Colonic mucosa (tissue), 4 donors: ENCODE measurements around the gene TMEM114. TPM values are rescaled to one million over a fixed set of nuclear protein-coding genes. Genes with fewer than 3 reads are reported as not detected.

Experiments used
- DNase-seq: peaks from one replicate; pipeline ENCODE4 v3.0.0-alpha.2; 2020
- H3K27ac ChIP-seq: fragments of 200-600 bp; one replicate; pipeline ENCODE4 v1.8.0; 2021
- H3K27me3 ChIP-seq: fragments of 200-600 bp; one replicate; pipeline ENCODE4 v1.8.0; 2021
- H3K36me3 ChIP-seq: fragments of 200-600 bp; one replicate; pipeline ENCODE4 v1.8.0; 2021
- H3K4me1 ChIP-seq: fragments of 200-600 bp; one replicate; pipeline ENCODE4 v1.8.0; 2021; ENCODE audit warnings: mild to moderate bottlenecking
- H3K4me3 ChIP-seq: fragments of 200-600 bp; one replicate; pipeline ENCODE4 v1.8.0; 2021
- H3K9ac ChIP-seq, 2 donors: one replicate each; pipeline ENCODE4 v1.7.0; 2013; ENCODE audit warnings: control low read depth in 2 of 2, low read depth in 2 of 2, low read length in 2 of 2
- H3K9me3 ChIP-seq: fragments of 200-600 bp; one replicate; pipeline ENCODE4 v1.8.0; 2021
- intact Hi-C: fragments of 100-400 bp; cut with DNase I; formaldehyde crosslinking; loops from one replicate; pipeline ENCODE4 v1.14.1; 2022
- total RNA-seq, 2 donors: library from RNA; stranded (reverse); fragmentation: NEBNext Ultra II Directional in 1 of 2; extraction: Animal tissue kit (Norgen Biotek cat#: 25700) in 1 of 2; gene quantifications; one replicate each; pipeline ENCODE4 v1.2.1, GENCODE V29; 2021
- TF ChIP-seq, protein P1 (sequence below): fragments of 200-600 bp; IDR thresholded peaks from one replicate; pipeline ENCODE4 v1.8.0; 2022; ENCODE audit warnings: antibody characterized with exemption, mild to moderate bottlenecking
- donor health status: healthy.
- donor health status: DM: no; HTN: no; CAD: no.
- donor health status: DM: no; HTN: no; CAD: no.

TMEM114 gene
- total RNA-seq, 2 donors from 2014 or later: not detected

DNA sequence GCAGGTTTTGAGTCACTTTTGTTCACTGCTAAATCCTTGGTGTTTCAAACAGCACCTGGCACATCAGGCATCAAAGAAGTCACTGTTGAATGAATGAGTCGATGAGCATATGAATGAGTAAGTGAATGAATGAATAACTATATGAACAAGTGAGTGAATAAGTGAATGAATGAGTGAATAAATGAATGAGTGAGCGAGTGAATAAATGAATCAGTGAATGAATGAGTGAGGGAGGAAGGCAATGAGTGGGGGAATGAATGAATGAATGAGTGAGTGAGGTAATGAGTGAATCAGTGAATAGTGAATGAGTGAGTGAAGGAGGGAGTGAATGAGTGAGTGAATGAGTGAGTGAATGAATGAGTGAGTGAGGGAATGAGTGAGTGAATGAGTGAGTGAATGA lies 28.8 kb downstream of the TMEM114 start:
- Histone ChIP-seq H3K27me3 (no peaks in the 10 kb centered on the region), H3K4me3 (no peak overlapping the region), H3K9ac (no peak overlapping the region), H3K9me3 (no peaks in the 10 kb centered on the region), H3K36me3 (no peaks in the 10 kb centered on the region), H3K27ac (no peak overlapping the region), H3K4me1 (no peaks in the 10 kb centered on the region)
- intact Hi-C loops: no loop called here
- DNase-seq: no peak
- TF ChIP-seq, protein P1, sequence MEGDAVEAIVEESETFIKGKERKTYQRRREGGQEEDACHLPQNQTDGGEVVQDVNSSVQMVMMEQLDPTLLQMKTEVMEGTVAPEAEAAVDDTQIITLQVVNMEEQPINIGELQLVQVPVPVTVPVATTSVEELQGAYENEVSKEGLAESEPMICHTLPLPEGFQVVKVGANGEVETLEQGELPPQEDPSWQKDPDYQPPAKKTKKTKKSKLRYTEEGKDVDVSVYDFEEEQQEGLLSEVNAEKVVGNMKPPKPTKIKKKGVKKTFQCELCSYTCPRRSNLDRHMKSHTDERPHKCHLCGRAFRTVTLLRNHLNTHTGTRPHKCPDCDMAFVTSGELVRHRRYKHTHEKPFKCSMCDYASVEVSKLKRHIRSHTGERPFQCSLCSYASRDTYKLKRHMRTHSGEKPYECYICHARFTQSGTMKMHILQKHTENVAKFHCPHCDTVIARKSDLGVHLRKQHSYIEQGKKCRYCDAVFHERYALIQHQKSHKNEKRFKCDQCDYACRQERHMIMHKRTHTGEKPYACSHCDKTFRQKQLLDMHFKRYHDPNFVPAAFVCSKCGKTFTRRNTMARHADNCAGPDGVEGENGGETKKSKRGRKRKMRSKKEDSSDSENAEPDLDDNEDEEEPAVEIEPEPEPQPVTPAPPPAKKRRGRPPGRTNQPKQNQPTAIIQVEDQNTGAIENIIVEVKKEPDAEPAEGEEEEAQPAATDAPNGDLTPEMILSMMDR: no peak

DNA sequence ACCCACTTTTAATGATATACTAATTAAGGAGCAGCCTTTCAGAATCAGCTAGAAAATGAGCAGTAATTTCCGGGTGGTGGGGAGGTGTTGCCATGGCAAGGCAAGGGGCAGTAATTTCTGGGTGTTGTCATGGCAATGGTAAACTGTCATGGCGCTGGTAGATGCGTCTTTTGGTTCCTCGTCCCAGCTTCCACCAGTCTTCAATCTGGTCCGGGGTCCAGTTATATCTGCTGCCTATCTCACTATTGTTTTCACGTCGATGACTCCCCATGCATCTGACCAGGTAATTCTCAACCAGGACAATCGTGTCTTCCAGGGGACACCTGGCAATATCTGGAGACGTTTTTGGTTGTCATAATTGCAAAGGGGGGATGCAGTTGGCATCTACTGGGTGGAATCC lies 34.9 kb downstream of the TMEM114 start:
- intact Hi-C loops: loop anchor here (10.0 kb wide), 1 partner anchor 311 kb away; no protein-coding TSS in a partner anchor
- Histone ChIP-seq H3K4me3 (no peak overlapping the region), H3K27ac (no peak overlapping the region), H3K27me3 (no peaks in the 10 kb centered on the region), H3K9me3 (no peaks in the 10 kb centered on the region), H3K9ac (no peak overlapping the region), H3K36me3 (no peaks in the 10 kb centered on the region), H3K4me1 (no peaks in the 10 kb centered on the region)
- no peak for DNase-seq
- TF ChIP-seq, protein P1: no peak

DNA sequence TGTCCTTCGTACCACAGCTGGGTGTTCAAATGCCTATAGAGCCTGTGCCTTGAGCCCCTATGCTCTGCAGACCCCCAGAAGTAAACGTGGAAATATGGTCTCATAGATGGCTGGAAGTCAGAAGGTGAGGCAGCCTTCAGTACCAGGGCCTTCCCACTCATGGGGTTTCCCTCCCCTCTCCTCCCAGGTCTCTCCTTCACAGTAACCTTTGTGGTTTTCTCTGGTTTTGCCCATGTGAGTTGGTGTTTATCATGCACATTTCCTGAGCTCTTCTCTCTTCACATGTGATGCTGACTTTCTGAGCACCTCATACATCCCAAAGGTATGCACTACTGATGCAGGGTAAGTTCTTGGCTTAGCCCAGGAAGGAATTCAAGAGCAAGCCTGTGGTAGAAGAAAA lies 35.4 kb downstream of the TMEM114 start:
- Histone ChIP-seq H3K4me3 (no peak overlapping the region), H3K9me3 (no peaks in the 10 kb centered on the region), H3K9ac (no peak overlapping the region), H3K36me3 (no peaks in the 10 kb centered on the region), H3K4me1 (no peaks in the 10 kb centered on the region), H3K27ac (no peak overlapping the region), H3K27me3 (no peaks in the 10 kb centered on the region)
- intact Hi-C loops: loop anchor here (10.0 kb wide), 1 partner anchor 310 kb away; no protein-coding TSS in a partner anchor
- TF ChIP-seq, protein P1: no peak
- DNase-seq: no peak

DNA sequence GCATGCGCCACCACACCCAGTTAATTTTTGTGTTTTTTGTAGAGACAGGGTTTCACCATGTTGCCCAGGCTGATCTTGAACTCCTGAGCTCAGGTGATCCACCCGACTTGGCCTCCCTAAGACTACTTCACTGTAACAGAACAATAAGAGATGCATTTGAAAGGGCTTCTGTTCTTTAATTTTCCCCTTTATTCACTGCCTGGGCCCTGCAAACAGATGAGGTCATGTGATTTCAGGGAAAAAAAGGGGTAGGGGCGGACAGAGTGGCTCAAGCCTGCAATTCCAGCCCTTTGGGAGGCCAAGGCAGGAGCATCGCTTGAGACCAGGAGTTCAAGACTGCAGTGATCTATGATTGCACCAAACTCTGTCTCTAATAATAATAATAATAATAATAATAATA lies 36.3 kb downstream of the TMEM114 start:
- no peak overlapping the region for H3K9ac ChIP-seq

DNA sequence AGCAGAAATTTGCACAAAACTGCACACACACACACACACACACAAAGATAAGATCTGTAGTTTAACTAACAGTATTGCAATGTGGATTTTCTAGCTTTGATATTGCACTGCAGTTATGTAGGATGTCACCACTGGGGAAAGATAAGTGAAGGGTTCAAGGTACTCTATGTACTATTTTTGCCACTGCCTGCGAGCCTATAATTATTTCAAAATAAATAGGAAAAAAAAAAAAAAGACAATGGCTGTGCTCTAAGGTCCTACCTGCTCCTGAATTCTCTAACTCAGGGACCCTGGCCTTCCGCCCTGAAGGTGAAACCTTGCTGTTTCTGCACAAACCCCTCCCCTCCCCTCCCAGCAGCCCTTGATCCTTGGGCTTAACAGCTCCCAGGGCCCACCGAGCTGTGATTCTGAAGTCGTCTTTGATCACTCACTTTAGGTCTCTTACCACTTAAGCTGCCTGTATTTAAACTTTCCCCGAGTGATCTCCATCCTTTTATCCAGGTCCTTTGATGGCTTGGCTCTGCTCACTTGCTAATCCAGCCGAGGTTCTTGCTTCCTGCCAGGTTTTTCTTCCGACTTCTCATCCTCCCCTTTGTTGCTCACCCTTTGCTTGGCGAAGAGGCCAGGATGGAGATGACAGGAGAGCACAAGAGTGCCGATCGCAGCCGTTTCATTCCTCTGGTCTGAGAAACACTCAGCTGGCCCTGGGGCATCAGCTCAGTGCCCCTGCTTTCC lies 37.7 kb downstream of the TMEM114 start:
- Histone ChIP-seq H3K4me3 (no peak overlapping the region), H3K36me3 (no peaks in the 10 kb centered on the region), H3K9me3 (no peaks in the 10 kb centered on the region), H3K27me3 (no peaks in the 10 kb centered on the region), H3K9ac (no peak overlapping the region), H3K4me1 (no peaks in the 10 kb centered on the region), H3K27ac (no peak overlapping the region)
- DNase-seq: no peak
- intact Hi-C loops: loop anchor here (10.0 kb wide), 1 partner anchor 308 kb away; no protein-coding TSS in a partner anchor
- TF ChIP-seq, protein P1: no peak

More for the DNA sequence above, 36.3 kb downstream of the TMEM114 start:
- intact Hi-C loops: loop anchor here (10.0 kb wide), 1 partner anchor 309 kb away; no protein-coding TSS in a partner anchor
- no peaks in the 10 kb centered on the region for H3K4me1 ChIP-seq
- H3K9me3 ChIP-seq: no peaks in the 10 kb centered on the region
- TF ChIP-seq, protein P1: no peak
- no peaks in the 10 kb centered on the region for H3K27me3 ChIP-seq
- no peak for DNase-seq
- no peak overlapping the region for H3K27ac ChIP-seq
- H3K4me3 ChIP-seq: no peak overlapping the region
- no peaks in the 10 kb centered on the region for H3K36me3 ChIP-seq
